MCF 10A (cell line): ENCODE results near the gene ABCC2. TPM values are rescaled to one million over a fixed set of nuclear protein-coding genes. Genes with fewer than 3 reads are reported as not detected.

Experiments used
- BruUV-seq: library from RNA; stranded (reverse); fragments of 400-500 nt; replicated peaks from 2 replicates; lab custom pipeline; 2021; lab: Mats Ljungman, UMichigan
- CTCF ChIA-PET: fragments of 300-600 bp; sonication (Branson Sonifier 250); formaldehyde crosslinking; extraction: SDS; loops from one replicate; lab custom pipeline; 2021; ENCODE audit warnings: antibody characterized with exemption, inconsistent platforms; lab: Yijun Ruan, JAX
- POLR2A ChIA-PET: fragments of 300-600, 350-650 bp; sonication (Branson Sonifier 250); formaldehyde crosslinking; extraction: SDS; loops from one replicate; lab custom pipeline; 2020; ENCODE audit warnings: antibody characterized with exemption, inconsistent platforms; lab: Yijun Ruan, JAX
- DNase-seq: peaks from one replicate; pipeline ENCODE4 v3.0.0-alpha.2; 2018; ENCODE audit not compliant: unreplicated experiment
- H3K27ac Mint-ChIP-seq: one replicate; pipeline ENCODE4 v1.8.0; 2022; ENCODE audit warnings: mild to moderate bottlenecking, low read depth, mixed read lengths; ENCODE audit not compliant: unreplicated experiment
- H3K27me3 Mint-ChIP-seq: one replicate; pipeline ENCODE4 v1.8.0; 2022; ENCODE audit warnings: mixed read lengths; ENCODE audit not compliant: insufficient read depth, unreplicated experiment
- H3K36me3 Mint-ChIP-seq: one replicate; pipeline ENCODE4 v1.8.0; 2022; ENCODE audit warnings: mild to moderate bottlenecking, moderate library complexity, mixed read lengths; ENCODE audit not compliant: insufficient read depth, unreplicated experiment
- H3K4me1 Mint-ChIP-seq: one replicate; pipeline ENCODE4 v1.8.0; 2022; ENCODE audit warnings: mixed read lengths; ENCODE audit not compliant: insufficient read depth, unreplicated experiment
- H3K4me3 Mint-ChIP-seq: one replicate; pipeline ENCODE4 v1.8.0; 2022; ENCODE audit warnings: mild to moderate bottlenecking, moderate library complexity, mixed read lengths; ENCODE audit not compliant: unreplicated experiment
- H3K9me3 Mint-ChIP-seq: one replicate; pipeline ENCODE4 v1.8.0; 2022; ENCODE audit warnings: mixed read lengths; ENCODE audit not compliant: unreplicated experiment
- intact Hi-C: fragments of 100-400 bp; cut with micrococcal nuclease; formaldehyde crosslinking; loops from 2 replicates; pipeline ENCODE4 v1.14.1; 2022
- total RNA-seq: library from RNA; stranded (reverse); gene quantifications from 2 replicates; pipeline ENCODE4 v1.2.3, GENCODE V29; 2022
- TF ChIP-seq, protein P1 (sequence below): fragments of 200-600 bp; IDR thresholded peaks from one replicate; pipeline ENCODE4 v1.8.0; 2022; ENCODE audit warnings: antibody characterized with exemption, mild to moderate bottlenecking; ENCODE audit not compliant: unreplicated experiment

The ABCC2 gene
- total RNA-seq, 1 experiment from 2014 or later, result 6.3 TPM

DNA sequence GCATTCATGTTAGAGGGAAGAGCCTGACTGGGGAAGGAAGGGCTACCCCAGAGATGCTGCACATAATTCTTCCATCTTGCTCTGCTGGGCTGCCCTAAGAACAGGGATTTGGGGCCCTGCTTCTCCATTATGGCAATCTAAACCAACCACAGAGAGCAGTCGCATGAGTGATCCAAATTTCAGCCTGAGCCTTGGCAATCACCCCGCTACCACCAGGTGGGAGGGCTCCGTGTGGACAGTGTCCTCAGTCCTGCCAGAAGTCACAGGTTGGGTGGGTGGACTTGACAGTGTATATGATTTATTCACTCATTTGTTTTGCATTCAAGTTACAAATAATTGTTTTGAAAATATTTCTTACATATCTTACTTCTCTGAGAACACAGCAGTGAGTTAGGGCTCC is 22.0 kb downstream of the ABCC2 start:
- no peak overlapping the region for H3K4me3 Mint-ChIP-seq
- H3K4me1 Mint-ChIP-seq, result no peaks in the 10 kb centered on the region
- H3K27ac Mint-ChIP-seq, result no peak overlapping the region
- H3K36me3 Mint-ChIP-seq, result no peaks in the 10 kb centered on the region
- CTCF ChIA-PET, result interaction anchor here (1.6 kb wide), 1 partner anchor 41 kb away, joined by 5 read pairs; no protein-coding TSS in a partner anchor
- H3K9me3 Mint-ChIP-seq, result no peaks in the 10 kb centered on the region
- H3K27me3 Mint-ChIP-seq, result no peaks in the 10 kb centered on the region
- no peak for DNase-seq
- intact Hi-C loops, result no loop called here
- POLR2A ChIA-PET, result no interaction called here
- TF ChIP-seq, protein P1, sequence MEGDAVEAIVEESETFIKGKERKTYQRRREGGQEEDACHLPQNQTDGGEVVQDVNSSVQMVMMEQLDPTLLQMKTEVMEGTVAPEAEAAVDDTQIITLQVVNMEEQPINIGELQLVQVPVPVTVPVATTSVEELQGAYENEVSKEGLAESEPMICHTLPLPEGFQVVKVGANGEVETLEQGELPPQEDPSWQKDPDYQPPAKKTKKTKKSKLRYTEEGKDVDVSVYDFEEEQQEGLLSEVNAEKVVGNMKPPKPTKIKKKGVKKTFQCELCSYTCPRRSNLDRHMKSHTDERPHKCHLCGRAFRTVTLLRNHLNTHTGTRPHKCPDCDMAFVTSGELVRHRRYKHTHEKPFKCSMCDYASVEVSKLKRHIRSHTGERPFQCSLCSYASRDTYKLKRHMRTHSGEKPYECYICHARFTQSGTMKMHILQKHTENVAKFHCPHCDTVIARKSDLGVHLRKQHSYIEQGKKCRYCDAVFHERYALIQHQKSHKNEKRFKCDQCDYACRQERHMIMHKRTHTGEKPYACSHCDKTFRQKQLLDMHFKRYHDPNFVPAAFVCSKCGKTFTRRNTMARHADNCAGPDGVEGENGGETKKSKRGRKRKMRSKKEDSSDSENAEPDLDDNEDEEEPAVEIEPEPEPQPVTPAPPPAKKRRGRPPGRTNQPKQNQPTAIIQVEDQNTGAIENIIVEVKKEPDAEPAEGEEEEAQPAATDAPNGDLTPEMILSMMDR, result no peak
- no TSS peak for BruUV-seq

DNA sequence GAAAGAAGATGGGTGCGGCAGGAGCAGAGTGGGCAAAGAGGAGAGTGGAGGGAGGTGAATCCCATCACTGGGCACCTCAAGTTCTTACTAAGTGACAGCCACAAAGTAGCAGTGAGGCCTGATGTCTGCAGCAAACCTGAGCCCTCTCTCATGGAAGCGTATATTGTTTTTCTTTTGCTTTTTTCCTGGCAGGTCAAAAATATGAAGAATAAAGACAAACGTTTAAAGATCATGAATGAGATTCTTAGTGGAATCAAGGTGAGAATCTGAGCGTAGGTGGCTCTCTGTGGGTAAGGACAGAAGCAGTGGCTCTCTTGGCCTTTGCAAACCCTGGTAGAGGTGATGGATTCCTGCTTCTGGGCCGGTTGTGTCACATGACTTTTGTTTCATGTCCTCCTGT is 22.8 kb downstream of the ABCC2 start:
- ChIA-PET CTCF (no interaction called here), POLR2A (interaction anchor here (1.1 kb wide), 1 partner anchor 8 kb away, joined by 3 read pairs; no protein-coding TSS in a partner anchor)
- TF ChIP-seq, protein P1, result no peak
- intact Hi-C loops, result no loop called here
- no TSS peak for BruUV-seq
- Mint-ChIP-seq H3K4me1 (no peaks in the 10 kb centered on the region), H3K4me3 (no peak overlapping the region), H3K27me3 (no peaks in the 10 kb centered on the region), H3K27ac (no peak overlapping the region), H3K36me3 (no peaks in the 10 kb centered on the region), H3K9me3 (no peaks in the 10 kb centered on the region)
- no peak for DNase-seq

DNA sequence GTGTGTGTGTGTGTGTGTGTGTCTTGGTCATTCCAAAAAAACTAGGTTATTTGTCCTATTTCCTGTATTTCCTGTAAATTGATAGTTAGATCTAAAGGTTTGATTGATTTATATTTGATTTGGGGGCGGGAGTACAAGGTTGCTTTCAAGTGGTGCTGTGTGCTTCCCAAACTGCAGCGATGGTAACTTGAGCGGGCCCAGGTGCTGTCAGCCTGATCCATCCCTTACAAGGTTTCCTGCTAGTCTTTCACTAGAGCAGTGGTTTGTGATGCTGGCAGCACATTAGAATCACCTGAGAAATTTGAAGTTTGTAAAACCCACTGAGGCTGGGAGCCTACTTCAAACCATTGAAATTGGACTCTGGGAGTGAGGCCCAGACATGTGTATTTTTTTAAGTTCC is 23.7 kb downstream of the ABCC2 start:
- H3K4me1 Mint-ChIP-seq, result no peaks in the 10 kb centered on the region
- intact Hi-C loops, result no loop called here
- CTCF ChIA-PET, result no interaction called here
- H3K27ac Mint-ChIP-seq, result no peak overlapping the region
- no peak for DNase-seq
- H3K27me3 Mint-ChIP-seq, result no peaks in the 10 kb centered on the region
- BruUV-seq, result no TSS peak
- no peak overlapping the region for H3K4me3 Mint-ChIP-seq
- POLR2A ChIA-PET, result interaction anchor here (1.0 to 1.1 kb wide), 3 partner anchors 9 to 13 kb away, joined by 3 read pairs; no protein-coding TSS in a partner anchor
- H3K9me3 Mint-ChIP-seq, result no peaks in the 10 kb centered on the region
- H3K36me3 Mint-ChIP-seq, result peaks cover 6% of the 10 kb centered on the region
- TF ChIP-seq, protein P1, result no peak

DNA sequence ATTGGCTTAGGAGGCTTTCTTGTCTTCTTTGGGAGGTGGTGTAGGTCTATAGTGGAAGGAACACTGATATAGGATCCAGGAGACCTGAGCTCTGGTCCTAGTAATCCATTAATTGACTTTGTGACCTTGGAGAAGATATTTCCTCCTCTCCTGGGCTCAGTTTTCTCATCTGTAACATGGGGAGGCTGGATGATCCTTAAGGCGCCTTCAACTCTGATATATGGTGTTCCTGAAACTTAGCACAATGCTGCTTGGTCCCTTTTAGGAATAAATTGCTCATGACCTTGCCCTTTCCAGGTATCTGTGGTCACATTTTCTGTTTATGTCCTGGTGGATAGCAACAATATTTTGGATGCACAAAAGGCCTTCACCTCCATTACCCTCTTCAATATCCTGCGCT is 25.3 kb downstream of the ABCC2 start:
- H3K4me1 Mint-ChIP-seq, result no peaks in the 10 kb centered on the region
- H3K27me3 Mint-ChIP-seq, result no peaks in the 10 kb centered on the region
- TF ChIP-seq, protein P1, result no peak
- no peak overlapping the region for H3K4me3 Mint-ChIP-seq
- DNase-seq, result no peak
- intact Hi-C loops, result no loop called here
- no peaks in the 10 kb centered on the region for H3K9me3 Mint-ChIP-seq
- no peak overlapping the region for H3K27ac Mint-ChIP-seq
- H3K36me3 Mint-ChIP-seq, result peaks cover 6% of the 10 kb centered on the region
- ChIA-PET POLR2A (interaction anchor here (1.0 kb wide), 1 partner anchor 27 kb away, joined by 3 read pairs; no protein-coding TSS in a partner anchor), CTCF (interaction anchor here (0.6 kb wide), 2 partner anchors 13 to 41 kb away, joined by 3 read pairs; no protein-coding TSS in a partner anchor)
- BruUV-seq, result no TSS peak
